ENCODE measurements around the gene ANGPTL4.

DNA sequence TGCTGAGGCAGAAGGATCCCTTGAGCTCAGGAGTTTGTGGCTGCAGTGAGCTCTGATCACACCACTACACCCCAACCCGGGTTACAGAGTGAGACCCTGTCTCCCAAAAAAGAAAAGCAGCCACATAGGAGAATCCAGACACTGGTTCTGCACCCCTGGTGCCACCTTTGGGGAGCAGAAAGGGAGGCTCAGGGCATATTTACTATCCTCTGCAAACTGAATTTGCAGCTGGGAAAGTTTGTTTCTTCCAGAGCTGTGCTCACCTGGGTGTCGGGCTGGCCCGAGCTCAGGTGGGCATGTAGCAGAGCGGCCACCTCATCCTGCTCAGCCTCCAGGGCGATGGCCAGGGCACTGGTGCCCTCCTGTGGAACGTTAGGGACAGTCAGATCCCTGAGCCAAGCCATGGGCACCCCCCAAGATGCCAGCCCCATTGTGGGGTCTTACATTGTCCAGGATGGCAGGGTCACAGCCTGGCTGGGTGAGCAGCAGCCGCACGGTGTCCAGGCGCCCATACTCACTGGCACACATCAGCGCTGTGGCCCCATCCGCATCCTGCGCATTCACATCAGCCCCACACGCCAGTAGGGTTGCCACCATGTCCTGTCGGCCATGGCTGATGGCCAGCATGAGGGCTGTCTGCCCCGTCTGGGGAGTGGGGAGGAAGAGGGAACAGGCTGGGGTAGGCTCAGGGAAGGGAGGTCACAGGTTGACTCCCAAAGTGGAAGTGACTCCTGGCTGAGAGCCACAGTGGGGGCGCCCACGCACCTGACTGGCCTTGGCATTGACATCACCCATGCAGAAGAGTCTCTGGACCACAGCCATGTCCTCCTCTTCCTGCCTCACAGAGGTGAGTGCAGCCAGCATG is 39.5 kb upstream of the ANGPTL4 start:
- TF ChIP-seq MXI1 (conservative IDR thresholded peaks at IDR 0.05; ENCODE audit: poor library complexity, severe bottlenecking), result no peak
- TF ChIP-seq EZH2 (IDR thresholded peaks at IDR 0.05; ENCODE audit: borderline replicate concordance, insufficient read depth, low read length, poor library complexity, severe bottlenecking), result no peak
- TF ChIP-seq CTCF (IDR thresholded peaks at IDR 0.05; ENCODE audit: poor library complexity, severe bottlenecking), result no peak
- TF ChIP-seq TAF1 (IDR thresholded peaks at IDR 0.05; ENCODE audit: low read depth), result no peak
- no peak for TF ChIP-seq RAD21 (conservative IDR thresholded peaks at IDR 0.05)
- no peak for TF ChIP-seq REST (IDR thresholded peaks at IDR 0.05; ENCODE audit: borderline replicate concordance)
